Esophagus (tissue), 2 donors: ENCODE data around the gene RRAGD. TPM values are rescaled to one million over a fixed set of nuclear protein-coding genes. Genes with fewer than 3 reads are reported as not detected.
"Not testable (repeated sequence)": the region's sequence is repeated elsewhere in the genome, so short reads cannot be mapped to it uniquely, and the experiment has no call there.

Experiments used
- H3K27ac ChIP-seq, 2 donors: one replicate each; pipeline ENCODE4 v1.5.1; 2013; ENCODE audit warnings: low read depth in 2 of 2, mild to moderate bottlenecking in 2 of 2, inconsistent platforms in 1 of 2, low read length in 1 of 2, moderate library complexity in 1 of 2
- H3K27me3 ChIP-seq, 2 donors: one replicate each; pipeline ENCODE4 v1.6.1; 2013; ENCODE audit warnings: low read length in 2 of 2, control low read depth in 1 of 2, mild to moderate bottlenecking in 1 of 2; ENCODE audit not compliant: insufficient read depth in 2 of 2, control insufficient read depth in 1 of 2
- H3K36me3 ChIP-seq, 2 donors: one replicate each; pipeline ENCODE4 v1.6.1; 2013; ENCODE audit warnings: low read length in 1 of 2; ENCODE audit not compliant: control insufficient read depth in 2 of 2, insufficient read depth in 2 of 2
- H3K4me1 ChIP-seq, 2 donors: one replicate each; pipeline ENCODE4 v1.6.1; 2013; ENCODE audit warnings: low read length in 1 of 2; ENCODE audit not compliant: control insufficient read depth in 2 of 2, insufficient read depth in 2 of 2
- H3K4me3 ChIP-seq, 2 donors: one replicate each; pipeline ENCODE4 v1.5.1; 2013; ENCODE audit warnings: low read length in 2 of 2, mild to moderate bottlenecking in 2 of 2, low read depth in 1 of 2, moderate library complexity in 1 of 2
- H3K9me3 ChIP-seq, 2 donors: one replicate each; pipeline ENCODE4 v1.6.1; 2013; ENCODE audit warnings: mild to moderate bottlenecking in 2 of 2, low read depth in 1 of 2, low read length in 1 of 2, moderate library complexity in 1 of 2; ENCODE audit not compliant: control insufficient read depth in 2 of 2, insufficient read depth in 1 of 2
- WGBS, 2 donors: extraction: QIAGEN DNeasy Blood & Tissue Kit; methylation state at CpG; one replicate each; pipeline ENCODE4 v1.1.7; 2013; 5-methylcytosine and 5-hydroxymethylcytosine counted together
- polyA plus RNA-seq, 2 donors: library from polyadenylated mRNA; stranded (reverse); fragments of 200-250 nt; gene quantifications; one replicate each; pipeline ENCODE4 v1.2.3, GENCODE V29; 2013
- donor health status: healthy with polysubstance abuse.
- donor health status: Bipolar disorder and iron deficiency.

The RRAGD gene
- polyA plus RNA-seq, 2 donors = 14.4 to 22.4 TPM

DNA sequence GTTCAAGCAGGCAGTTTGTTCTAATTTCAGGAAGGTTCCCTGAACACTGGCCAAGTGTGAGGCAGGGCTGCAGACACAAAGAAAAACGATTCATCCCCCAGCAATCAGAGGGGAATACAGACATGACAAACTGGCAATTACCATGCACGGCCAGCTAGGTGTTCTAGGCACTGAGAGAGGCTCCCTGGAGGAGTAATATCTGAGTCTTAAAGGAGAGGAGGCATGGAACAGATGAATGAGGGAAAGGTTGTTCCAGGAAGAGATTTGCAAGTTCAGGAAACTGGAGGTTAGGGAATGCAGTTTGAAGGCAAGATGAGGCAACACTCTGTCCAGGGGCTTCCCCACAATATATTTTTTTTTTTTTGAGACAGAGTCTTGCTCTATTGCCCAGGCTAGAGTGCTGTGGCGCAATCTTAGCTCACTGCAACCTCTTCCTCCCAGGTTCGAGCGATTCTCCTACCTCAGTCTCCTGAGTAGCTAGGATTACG is 11.1 kb downstream of the RRAGD start:
- Histone ChIP-seq H3K9me3 (no peaks in the 10 kb centered on the region), H3K36me3 (no peaks in the 10 kb centered on the region), H3K27ac (no peak overlapping the region), H3K27me3 (no peaks in the 10 kb centered on the region), H3K4me3 (no peak overlapping the region), H3K4me1 (no peaks in the 10 kb centered on the region)
- 60 to 66% methylated on average over 6 of the region's 6 CpGs for WGBS, 2 donors

DNA sequence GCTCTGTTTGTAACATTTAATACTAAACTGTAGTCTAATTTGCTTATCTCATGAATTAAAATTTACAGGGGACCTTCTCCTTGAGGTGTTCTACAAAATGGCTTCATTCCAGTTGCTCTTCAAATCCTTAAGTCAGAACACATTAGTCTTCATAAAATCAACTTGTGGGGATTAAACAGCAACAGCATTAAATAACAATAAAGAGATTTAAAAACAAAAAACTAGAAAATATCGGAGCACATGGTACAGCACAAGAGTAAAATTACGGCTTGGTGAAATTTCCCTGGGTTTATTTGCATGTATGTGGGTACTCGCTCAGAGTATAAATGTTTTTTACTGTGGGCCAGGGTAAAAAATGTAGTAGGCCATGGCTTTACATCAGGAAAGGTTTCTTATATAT is 12.0 kb downstream of the RRAGD start:
- Histone ChIP-seq H3K27me3 (no peaks in the 10 kb centered on the region), H3K4me1 (no peaks in the 10 kb centered on the region), H3K9me3 (no peaks in the 10 kb centered on the region), H3K36me3 (no peaks in the 10 kb centered on the region), H3K27ac (no peak overlapping the region), H3K4me3 (no peak overlapping the region)
- 94 to 95% methylated on average over 3 of the region's 3 CpGs for WGBS, 2 donors

DNA sequence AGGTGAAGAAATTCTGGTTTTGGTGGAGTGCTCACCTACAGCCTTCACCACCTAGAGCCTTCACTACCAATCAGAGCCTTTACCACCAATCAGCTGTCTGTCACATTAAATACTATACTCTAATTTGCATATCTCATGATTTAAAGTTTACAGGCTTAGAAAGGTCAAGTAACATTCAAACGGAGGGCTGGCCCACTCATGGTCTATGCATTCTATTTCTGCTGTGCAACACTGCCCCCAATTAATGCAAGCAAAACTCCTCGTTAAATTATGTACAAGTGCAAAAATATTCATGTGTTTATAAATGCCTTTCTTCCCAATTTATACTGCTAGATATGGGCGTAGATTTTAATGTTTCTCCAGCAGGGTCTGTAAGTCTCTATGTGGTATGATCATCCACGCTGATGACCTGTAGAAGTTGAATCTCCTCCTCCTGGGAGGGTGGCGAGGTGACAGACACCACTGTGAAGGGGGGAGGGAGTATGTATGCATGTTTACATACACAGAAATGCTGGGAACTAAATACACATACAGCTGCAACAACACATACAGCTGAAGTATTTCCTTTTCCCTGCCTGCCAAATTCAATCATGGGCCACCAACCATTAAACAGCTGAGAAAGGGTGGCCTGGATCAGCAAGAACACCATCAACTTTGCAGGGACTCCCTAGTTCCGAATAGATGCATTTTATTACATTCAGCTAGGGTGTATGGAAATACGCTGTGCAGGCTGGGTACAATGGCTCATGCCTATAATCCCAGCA is 13.1 kb downstream of the RRAGD start:
- 87 to 92% methylated on average over 7 of the region's 7 CpGs for WGBS, 2 donors
- Histone ChIP-seq H3K4me1 (no peaks in the 10 kb centered on the region), H3K4me3 (no peak overlapping the region), H3K36me3 (no peaks in the 10 kb centered on the region), H3K9me3 (no peaks in the 10 kb centered on the region), H3K27me3 (no peaks in the 10 kb centered on the region), H3K27ac (no peak overlapping the region)

DNA sequence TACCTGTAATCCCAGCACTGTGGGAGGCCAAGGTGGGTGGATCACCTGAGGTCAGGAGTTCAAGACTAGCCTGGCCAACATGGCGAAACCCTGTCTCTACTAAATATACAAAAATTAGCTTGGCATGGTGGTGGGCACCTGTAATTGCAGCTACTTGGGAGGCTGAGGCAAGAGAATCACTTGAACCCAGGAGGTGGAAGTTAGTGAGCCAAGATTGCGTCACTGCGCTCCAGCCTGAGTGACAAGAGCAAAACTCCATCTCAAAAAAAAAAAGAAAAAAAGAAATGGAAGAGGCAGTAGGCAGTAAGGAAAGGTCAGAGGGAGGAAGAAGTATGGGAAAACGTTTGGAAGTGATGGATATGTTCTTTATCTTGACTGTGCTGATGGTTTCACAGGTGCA is 14.2 kb downstream of the RRAGD start:
- WGBS, 2 donors = 83 to 84% methylated on average over 4 of the region's 4 CpGs
- H3K4me3 ChIP-seq, H3K9me3 ChIP-seq, H3K36me3 ChIP-seq, H3K4me1 ChIP-seq, H3K27ac ChIP-seq, H3K27me3 ChIP-seq: not testable (repeated sequence)

DNA sequence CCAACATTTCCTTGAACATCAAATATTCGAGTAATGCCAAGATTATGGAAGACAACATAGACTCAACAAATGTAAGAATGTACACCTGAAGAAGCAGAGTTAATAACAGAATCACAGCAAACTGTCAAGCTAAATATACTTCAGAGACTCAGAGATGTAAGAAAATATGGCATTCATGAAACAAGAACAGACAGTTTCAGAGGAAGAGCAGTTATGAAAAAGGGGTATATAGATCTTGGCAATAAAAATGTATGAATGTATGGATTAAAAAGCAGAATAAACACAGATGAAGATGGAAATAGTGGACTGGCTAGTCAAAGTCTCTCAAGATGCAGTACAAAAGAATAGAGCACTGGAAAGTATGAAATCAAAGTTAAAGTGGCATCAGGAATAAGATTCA is 18.4 kb downstream of the RRAGD start:
- no peak overlapping the region for H3K27ac ChIP-seq
- no peak overlapping the region for H3K4me3 ChIP-seq
- no peaks in the 10 kb centered on the region for H3K9me3 ChIP-seq
- H3K36me3 ChIP-seq = no peaks in the 10 kb centered on the region
- no peaks in the 10 kb centered on the region for H3K27me3 ChIP-seq
- WGBS, 2 donors = 89 to 95% methylated on average over 1 of the region's 1 CpG
- no peaks in the 10 kb centered on the region for H3K4me1 ChIP-seq

DNA sequence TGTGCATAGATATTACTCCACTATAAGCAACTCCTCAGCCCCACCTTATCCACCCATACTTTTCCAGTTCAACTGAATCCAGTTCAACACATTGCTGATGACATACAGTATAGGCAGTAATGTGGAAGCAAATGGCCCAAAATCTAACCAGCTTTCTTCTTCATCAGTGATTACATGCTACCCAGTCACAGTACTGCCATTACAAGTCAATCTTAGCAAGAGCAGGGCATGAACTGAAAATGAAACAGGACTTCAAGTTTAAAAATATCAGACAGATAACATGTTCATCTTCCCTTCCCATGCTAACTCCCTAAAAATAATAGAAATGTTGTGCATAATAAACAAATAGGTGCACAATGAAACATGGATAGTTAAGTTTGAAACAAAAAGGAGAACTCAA is 19.2 kb downstream of the RRAGD start:
- Histone ChIP-seq H3K36me3 (no peaks in the 10 kb centered on the region), H3K9me3 (no peaks in the 10 kb centered on the region), H3K27ac (no peak overlapping the region), H3K4me1 (no peaks in the 10 kb centered on the region), H3K27me3 (no peaks in the 10 kb centered on the region), H3K4me3 (no peak overlapping the region)

DNA sequence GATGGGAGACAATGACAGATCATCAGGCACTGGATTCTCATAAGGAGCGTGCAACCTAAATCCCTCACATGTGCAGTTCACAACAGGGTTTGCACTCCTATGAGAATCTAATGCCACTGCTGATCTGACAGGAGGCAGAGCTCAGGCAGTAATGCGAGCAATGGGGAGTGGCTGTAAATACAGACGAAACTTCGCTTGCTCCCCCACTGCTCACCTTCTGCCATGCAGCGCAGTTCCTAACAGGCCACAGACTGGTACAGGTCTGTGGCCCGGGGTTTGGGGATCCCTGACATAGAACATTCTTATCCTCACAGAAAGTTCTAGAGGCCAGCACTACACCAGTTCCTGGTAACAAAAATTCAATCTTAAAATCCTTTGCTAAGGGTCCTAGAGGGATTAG is 23.2 kb downstream of the RRAGD start:
- no peaks in the 10 kb centered on the region for H3K9me3 ChIP-seq
- WGBS, 2 donors = 94 to 95% methylated on average over 6 of the region's 6 CpGs
- no peaks in the 10 kb centered on the region for H3K27me3 ChIP-seq
- H3K4me1 ChIP-seq = peaks cover 4 to 7% of the 10 kb centered on the region in 2 donors
- H3K4me3 ChIP-seq = no peak overlapping the region
- H3K27ac ChIP-seq = no peak overlapping the region
- no peaks in the 10 kb centered on the region for H3K36me3 ChIP-seq

DNA sequence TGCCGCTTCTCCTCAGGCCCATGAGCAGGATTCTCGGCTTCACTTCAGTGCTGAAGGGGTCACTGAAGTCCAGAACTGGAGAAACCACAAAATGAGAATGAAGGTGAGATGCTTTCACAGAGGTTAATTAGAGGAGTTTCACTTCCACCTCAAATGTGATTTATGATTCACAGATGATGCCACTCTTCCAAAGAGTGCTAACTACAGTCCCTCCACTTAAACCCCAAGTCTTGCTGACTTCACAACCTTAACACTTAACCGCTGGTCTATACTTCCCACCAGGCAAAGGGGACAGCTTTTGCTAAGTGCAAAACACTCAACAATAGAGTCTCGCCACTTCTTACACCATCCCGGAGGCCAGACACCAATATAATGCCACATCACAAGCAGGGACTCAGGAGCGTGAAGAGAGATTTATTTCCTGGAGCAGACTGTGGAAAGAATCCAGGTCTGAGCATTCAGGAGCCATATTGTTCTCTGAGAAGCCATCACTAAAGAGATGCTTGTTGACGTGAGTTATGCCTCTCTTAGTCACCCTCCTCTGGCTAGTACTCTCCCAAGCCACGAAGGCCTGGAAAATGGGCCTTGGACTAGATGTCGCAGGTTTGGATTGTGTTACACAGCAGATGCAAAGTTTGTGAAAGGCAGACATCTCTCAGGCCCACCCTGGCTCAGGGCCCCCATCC is 24.4 kb downstream of the RRAGD start:
- Histone ChIP-seq H3K4me3 (no peak overlapping the region), H3K9me3 (no peaks in the 10 kb centered on the region), H3K4me1 (peaks cover 4 to 7% of the 10 kb centered on the region in 2 donors), H3K27ac (peak overlapping the region in 1 of 2 donors; percentile 58), H3K36me3 (no peaks in the 10 kb centered on the region), H3K27me3 (no peaks in the 10 kb centered on the region)
- WGBS, 2 donors = 85 to 90% methylated on average over 9 of the region's 9 CpGs

DNA sequence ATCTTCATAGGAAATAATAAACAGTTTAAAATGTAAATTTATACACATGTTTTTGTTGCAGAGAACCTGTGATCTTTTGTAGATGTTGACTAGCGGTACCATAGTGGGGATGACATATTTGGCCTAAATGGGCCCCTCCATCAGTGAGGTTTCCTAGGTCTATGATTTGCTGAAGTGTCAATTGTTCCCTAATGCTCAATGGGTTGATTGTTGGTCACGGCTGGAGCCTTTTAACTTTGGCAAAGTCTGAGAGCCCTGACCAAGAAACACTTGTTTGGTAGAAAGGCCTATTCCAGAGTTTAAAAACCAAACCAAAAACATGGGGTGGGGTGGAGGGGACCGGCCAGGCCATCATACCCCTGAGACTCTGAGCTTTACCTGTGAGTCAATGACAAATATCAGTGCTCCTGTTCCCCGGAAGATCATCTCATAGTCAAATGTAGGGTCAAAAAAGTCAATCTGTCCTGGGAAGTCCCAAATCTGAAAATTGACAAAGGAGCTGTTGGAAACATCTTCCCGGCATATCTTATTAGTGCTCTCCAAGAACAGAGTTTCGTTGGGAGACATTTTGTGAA is 25.1 kb downstream of the RRAGD start:
- H3K36me3 ChIP-seq = no peaks in the 10 kb centered on the region
- peaks cover 4 to 7% of the 10 kb centered on the region in 2 donors for H3K4me1 ChIP-seq
- H3K27ac ChIP-seq = no peak overlapping the region
- no peak overlapping the region for H3K4me3 ChIP-seq
- no peaks in the 10 kb centered on the region for H3K9me3 ChIP-seq
- no peaks in the 10 kb centered on the region for H3K27me3 ChIP-seq
- WGBS, 2 donors = 92 to 95% methylated on average over 6 of the region's 6 CpGs
